K562 (cell line): Measurements from ENCODE around the gene RELL1. TPM values are rescaled to one million over a fixed set of nuclear protein-coding genes. Genes with fewer than 3 reads are reported as not detected.

Experiments
- SRSF3 ChIP-seq: fragments of 200-400 bp; formaldehyde crosslinking; IDR thresholded peaks from 2 replicates; pipeline ENCODE4 v1.6.1; 2016; ENCODE audit warnings: mild to moderate bottlenecking, low read length, moderate library complexity; ENCODE audit not compliant: insufficient read depth
- TARDBP ChIP-seq: fragments of 450-650 bp; IDR thresholded peaks from 2 replicates; pipeline ENCODE4 v1.6.1; 2016
- ZNF407 ChIP-seq: fragments of 450-650 bp; IDR thresholded peaks from 2 replicates; pipeline ENCODE4 v1.6.1; 2016; ENCODE audit warnings: low read depth
- ZNF445 ChIP-seq: fragments of 250-450 bp; sonication (Bioruptor Pico); IDR thresholded peaks from 2 replicates; pipeline ENCODE4 v1.4.0; 2020; ENCODE audit warnings: low read depth, mild to moderate bottlenecking, moderate library complexity
- ZNF512 ChIP-seq: IDR thresholded peaks from 2 replicates; pipeline ENCODE4 v1.6.1; 2016; ENCODE audit warnings: missing genetic modification characterization, missing compliant biosample characterization
- polyA plus RNA-seq, 8 experiments: library from polyadenylated mRNA; depleted of rRNA in 4 of 8; stranded (reverse) in 5 of 8; unstranded in 3 of 8; fragments of >200 nt; fragmentation: Nextera tagmentation in 2 of 8; fragmentation: Illumina TruSeq in 1 of 8; extraction: Ambion mirVana in 2 of 8; extraction: Trizol in 1 of 8; gene quantifications; 2 replicates each; pipeline versions ENCODE4 v1.2.1 to v1.2.3, GENCODE V29; 2011 to 2014; ENCODE audit warnings: inconsistent platforms in 1 of 8, missing spikeins in 1 of 8
- total RNA-seq, 7 experiments: library from RNA; depleted of rRNA in 6 of 7; stranded (reverse); fragments of >200 nt in 6 of 7; fragmentation: Illumina TruSeq in 2 of 7; extraction: Trizol in 2 of 7; gene quantifications; 2 replicates each; pipeline versions ENCODE4 v1.2.1 to v1.2.3, GENCODE V29; 2011 to 2021; ENCODE audit warnings: low replicate concordance in 1 of 7

RELL1 gene
- total and polyA plus RNA-seq, 9 of the 15 experiments (the other 6 are each of a cell fraction or from before 2014, with no cell fraction given), result 0.06 to 3.5 (median 1.7) TPM; not detected in 1

GRCh38 chr4:37605843-37606565, 80.2 kb downstream of the RELL1 start (continued):
- TF ChIP-seq ZNF512 (tag) (peak; percentile 99), SRSF3 (no peak), ZNF407 (no peak), ZNF445 (CRISPR knock-in tag) (no peak), TARDBP (no peak)
